COR-L47 (cell line): ENCODE measurements around the gene GALE.
"Not testable (repeated sequence)": the region's sequence is repeated elsewhere in the genome, so short reads cannot be mapped to it uniquely, and the experiment has no call there.

Source experiments
- DNase-seq: peaks from one replicate; lab custom pipeline; 2025; lab: John Stamatoyannopoulos, UW

Gene GALE

DNA sequence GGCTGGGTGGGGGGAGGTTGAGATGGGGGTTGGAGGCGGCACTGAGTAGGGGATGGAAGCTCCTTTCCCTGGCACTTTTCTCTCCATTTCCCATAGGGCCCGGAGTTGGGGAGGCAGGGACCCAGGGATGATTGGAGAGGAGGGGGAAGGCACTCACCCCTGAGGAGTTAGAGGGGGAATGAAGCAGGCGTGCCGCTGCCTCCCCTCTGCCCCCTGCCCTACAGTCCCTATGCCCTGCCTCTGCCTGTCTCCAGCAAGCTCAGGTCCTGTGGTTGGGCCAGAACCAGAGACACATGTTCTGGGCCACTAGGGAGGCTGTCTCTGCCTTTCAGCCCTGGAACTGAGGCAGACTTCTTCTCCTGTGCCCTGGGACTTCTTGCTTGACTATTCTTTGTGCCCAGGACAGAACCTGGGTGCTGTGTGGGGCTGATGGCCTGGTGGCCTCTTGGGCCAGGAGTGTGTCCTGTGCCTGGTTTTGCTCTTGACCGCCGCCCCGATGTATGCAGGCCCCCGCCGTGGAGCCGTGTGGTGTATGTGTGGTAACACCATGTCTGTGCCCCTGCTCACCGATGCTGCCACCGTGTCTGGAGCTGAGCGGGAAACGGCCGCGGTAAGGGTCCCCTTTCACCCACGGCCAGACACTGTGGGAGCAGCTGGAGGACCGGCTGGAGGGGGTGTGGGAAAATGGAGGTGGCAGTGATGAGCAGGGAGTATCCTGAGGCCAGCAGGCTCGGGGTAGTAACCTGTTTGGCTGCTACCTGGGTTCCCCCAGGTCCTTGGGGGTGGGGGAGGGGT lies 8.2 kb downstream of the GALE start:
- no peak for DNase-seq

DNA sequence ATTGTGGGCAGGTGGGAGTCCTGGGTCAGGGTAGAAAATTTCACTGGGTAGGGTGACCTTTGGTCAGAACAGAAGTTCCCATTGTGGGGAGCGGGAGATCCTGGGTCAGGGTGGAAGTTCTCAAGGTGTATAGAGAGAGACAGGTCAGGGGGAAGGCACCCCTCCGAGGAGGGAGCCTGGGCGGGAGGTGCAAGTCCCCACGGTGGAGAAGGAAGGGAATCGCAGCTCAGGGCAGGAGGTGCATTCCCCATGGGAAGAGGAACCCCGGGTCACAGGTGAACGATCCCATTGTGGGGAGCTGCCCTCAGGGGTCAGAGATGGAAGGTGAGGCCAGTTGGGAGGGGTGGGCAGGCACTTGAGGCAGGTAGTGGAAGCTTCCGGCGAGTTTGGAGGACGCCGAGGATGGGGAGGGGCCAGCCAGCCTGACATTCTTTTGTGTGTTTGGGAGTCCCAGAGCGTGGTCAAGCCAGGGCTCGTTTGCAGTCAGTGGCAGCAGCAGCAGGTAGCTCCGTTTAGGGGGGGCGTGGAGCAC lies 9.0 kb downstream of the GALE start:
- DNase-seq = peak; percentile 20

DNA sequence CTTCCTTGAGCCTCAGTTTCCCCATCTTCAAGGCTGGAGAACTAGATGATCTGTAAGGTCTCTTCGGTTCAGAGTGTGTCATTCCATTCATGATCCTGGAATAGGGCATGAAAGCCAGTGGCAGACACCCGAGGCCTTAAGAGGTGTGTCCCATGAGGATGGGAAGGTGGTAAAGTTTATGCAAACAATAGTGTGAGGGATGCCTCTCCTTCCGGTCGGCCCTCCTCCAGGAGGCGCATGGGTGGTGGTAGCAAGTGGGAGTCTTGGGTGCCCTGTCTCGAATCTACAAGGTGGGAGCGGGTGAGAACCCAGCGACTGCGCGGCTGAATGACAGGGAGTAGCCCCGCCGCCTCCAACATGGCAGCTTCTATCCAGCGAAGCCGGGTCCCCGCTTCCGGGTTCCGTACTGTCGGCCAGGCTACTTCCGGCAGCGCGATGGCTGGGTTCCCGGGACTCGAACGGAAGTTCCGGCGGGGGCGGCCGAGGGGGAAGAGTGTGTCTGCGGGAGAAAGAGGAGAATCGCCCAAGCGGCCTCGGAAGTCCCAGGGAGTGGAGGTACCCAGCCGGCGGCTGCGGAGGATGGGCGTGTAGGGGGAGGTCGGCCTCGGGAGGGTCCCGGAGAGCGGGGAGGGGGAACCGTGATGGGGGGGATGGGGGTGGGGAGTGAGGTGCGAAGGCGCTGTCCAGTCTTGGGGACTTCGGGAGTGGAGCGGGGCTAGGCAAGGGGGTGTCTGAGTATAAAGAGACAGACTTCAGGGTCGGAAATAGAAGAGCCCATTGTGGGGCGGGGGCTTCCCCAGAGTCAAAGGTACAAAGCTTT lies 9.6 kb downstream of the GALE start, which contains the start of gene LYPLA2:
Gene LYPLA2, plus strand, starts transcription at position 450 of the 820 bp plus-strand sequence. CDS start 1,538 bp downstream, outside the sequence.
- DNase-seq = peak; percentile 75

DNA sequence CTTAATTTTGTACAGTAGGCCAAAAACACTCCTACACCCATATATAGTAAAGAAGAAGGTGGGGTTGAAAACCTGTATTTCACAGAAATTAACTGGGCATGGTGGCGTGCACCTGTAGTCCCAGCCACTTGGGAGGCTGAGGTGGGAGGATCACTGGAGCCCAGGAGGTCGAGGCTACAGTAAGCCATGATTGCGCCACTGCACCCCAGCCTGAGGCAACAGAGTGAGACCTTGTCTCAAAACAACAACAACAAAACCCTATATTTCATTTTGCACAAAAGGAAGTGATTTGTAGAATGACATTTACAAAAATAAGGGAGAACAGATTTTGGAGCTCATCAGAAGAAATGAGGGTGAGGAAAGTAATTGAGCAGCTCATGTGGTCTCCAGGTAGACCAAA lies 11.9 kb downstream of the GALE start:
- no peak for DNase-seq

DNA sequence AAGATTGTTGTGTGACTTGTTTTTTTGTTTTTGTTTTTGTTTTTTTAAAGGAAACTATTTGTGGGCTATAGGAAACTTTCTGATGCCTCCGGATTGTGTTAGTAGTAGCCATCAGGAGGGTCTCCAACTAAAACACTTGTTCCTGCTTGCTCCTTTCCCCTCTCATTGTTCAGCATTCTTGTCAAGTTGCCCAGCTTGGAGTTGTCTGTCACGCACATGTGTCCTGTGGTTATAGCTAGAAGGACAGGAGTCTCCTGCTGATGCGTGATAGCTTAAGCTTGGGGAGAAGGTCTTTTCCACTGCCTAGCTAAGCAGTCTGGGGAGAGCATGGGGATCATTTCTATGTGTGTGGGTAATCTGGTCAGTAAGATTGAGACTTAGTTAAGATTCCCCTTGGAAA lies 12.9 kb downstream of the GALE start:
- DNase-seq = no peak

DNA sequence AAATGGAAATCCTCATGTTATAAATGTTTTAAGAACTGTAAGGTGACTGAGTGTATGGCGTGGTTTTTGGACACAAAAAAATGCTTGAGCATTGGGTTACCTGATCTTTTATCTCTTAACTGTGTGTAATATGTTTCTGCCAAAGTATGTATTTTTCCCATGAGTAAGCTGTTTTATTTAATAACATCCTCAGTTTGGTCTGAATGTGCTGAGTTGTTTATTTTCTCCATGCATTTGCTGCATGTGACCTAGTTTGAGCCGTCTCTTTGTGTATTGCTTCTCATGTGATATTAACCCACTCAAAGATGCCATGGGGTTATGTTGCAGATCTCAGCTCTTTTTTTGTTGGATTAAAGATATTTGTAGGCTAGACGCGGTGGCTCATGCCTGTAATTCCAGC lies 15.7 kb downstream of the GALE start:
- no peak for DNase-seq

DNA sequence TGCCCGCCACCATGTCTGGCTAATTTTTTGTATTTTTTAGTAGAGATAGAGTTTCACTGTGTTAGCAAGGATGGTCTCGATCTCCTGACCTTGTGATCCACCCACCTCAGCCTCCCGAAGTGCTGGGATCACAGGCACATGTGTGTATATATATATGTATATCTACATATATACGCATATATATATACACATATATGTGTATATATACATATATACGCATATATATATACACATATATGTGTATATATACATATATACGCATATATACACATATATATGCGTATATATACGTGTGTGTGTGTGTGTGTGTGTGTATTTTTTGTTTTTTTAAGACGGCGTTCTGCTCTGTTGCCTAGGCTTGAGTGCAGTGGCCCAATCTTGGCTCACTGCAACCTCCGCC lies 17.4 kb downstream of the GALE start:
- not testable (repeated sequence) for DNase-seq

DNA sequence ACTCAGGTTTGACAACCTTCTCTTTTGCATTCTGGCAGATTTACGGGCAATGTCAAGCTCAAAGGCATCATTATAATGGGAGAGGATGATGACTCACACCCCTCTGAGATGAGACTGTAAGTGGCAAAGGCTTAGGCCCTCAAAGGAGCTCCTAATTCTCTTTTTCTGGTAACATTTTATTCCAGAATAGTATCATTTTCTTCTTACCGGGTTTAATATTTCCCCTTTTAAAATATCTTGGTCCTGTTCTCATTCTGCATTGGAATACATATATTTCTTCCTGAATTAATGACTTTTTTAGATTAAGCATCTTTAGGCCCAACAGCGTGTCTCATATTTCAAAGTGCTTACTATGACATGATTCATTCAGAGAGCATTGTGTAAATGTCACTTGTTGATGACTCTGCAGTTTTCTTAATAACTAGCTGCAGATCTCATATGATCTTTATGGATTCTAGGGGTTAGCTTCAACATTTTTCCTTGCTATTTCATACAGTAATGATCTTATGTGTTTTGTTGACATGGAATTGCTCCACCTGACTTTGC lies 20.7 kb downstream of the GALE start:
- no peak for DNase-seq

DNA sequence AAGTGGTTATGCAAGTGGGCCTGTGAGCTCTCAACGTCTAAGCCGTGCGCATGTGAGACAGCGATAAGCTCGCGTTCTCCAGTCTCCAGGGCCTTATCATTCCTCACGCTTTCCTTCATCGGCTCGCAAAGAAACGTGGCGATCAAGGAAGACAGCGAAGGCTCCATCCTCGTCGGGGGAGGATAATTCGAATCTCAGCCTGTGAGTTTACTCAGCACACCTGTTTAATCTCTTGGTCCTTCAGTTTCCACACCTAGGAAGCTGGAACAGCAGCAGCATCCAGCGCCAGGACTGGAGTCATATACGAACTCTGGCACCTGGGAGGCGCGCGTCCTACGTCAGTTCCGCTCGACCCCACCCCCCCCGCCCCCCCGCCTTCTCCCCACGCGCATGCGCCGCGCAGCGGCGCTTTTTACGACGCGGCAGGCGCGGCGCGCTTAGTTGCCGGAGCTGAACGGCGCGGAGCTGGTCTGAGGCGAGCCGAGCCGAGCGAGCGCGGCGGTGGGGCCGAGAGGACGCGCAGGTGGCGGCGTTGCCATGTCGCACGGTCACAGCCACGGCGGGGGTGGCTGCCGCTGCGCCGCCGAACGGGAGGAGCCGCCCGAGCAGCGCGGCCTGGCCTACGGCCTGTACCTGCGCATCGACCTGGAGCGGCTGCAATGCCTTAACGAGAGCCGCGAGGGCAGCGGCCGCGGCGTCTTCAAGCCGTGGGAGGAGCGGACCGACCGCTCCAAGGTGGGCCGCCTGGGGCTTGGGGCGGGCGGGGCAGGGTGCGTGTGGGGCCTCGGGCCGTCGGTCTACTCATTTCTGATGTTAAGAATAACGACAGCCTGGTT lies 22.4 kb downstream of the GALE start, which contains the start of gene PITHD1:
Gene PITHD1, plus strand, starts transcription at position 440 of the 836 bp plus-strand sequence. Its CDS starts 98 bp downstream, at position 538.
- DNase-seq = peak; percentile 89

DNA sequence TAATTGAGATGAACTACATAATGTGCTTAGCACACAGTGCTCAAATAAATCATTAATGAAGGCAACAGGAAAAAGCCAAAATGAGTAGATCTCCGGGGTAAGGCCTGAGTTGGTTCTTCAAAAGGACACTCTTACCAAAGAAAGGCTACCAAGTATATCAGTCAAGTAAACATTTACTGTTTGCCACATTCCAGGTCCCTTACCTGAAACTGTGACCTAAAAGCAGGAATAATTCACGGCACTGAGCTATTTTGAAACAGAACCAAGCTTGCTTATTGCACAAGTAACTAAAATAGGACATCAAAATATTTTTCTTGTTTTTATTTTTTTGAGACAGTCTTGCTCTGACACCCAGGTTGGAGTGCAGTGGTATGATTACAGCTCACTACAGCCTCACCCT lies 24.3 kb downstream of the GALE start:
- no peak for DNase-seq

DNA sequence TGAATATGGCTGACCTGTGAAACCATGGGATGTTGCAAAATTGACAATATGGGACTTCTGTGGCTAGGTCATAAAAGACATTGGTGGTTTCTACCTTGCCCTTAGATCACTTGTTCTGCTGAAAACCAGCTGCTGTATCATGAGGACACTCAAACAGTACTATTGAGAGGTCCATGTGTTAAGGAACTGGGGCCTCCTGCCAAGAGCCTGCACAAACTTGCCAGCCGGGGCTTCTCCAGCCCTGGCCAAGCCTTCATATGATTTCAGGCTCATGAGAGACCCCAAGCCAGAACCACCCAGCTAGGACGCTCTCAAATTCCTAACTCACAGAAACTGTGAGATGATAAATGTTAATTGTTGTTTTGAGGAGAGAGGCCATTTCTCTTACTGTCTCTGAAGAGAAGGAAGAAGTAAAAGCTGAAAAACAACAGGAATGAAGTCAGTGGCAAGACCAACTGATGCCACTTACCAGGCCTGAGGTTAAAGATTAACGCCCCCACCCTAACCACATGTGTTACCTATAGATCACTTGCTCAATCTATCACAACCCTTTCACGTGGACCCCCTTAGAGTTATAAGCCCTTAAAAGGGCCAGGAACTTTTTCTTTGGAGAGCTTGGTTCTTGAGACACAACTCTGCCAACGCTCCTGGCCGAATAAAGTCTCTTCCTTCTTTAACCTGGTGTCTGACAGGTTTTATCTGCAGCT lies 26.2 kb downstream of the GALE start:
- no peak for DNase-seq

DNA sequence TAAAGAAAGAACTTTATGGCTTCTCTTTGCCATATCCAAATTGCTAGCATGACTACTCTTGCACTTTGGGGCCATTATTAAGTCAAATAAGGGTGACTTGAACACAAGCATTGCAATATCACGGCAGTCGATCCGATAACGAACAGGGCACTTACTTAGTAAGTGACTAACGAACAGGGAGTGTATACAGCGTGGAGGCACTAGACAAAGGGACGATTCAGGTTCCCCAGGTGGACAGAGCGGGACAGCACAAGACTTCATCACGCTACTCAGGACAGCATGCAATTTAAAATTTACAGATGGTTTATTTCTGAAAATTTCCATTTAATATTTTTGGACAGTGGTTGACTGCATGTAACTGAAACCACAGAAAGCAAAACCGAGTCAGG lies 27.7 kb downstream of the GALE start:
- DNase-seq = no peak

DNA sequence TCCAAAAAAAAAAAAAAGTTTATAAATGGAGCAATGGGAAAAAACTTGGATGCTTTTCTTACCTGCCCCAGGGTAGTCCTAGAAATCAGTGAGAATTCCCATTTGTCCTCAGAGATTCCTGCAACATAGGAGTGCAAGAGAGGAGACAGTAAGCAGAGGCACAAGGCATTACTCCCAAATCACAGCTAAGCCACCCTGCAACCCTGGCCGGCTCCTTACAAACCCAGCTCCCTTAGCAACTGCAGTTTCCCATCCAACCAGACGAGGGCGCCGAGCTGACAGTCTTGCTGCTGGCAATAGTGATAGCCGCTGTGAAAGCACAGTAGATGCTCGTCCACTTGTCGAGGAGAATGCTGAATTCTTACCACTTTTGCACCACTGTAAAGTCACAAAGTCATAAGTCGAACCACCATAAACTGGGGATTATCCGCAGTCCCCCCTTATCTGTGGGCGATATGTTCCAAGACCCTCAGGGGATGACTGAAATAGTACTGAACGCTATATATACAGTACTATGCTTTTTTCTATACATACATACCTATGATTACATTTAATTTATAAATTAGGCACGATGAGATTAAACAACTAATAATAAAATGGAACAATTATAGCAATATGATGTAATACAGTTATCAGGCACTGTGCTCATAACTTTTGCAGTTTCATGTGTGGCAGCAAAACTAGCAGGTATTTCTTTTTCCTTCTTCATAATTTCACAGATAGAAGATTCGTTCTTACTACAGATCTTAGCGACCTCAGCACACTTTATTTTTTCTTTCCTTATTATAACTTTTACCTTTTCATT lies 28.3 kb downstream of the GALE start:
- DNase-seq = peak; percentile 77

DNA sequence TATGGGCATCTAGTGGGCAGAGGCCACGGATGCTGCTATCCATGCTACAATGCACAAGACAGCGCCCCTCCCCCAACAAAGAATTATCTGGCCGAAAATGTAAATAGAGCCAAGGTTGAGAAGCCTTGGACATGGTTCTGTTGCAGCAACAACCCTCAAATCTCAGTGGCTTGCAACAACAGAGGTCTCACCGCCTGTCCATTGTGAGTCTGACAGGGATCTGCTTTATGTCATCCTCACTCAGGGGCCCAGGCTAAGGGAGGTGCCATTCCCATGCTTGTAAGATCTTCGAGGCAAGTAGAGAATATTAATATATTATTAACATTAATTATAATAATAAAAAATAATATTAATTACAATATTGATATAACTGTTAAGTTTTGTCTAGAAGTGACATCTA lies 31.8 kb downstream of the GALE start:
- DNase-seq = no peak

DNA sequence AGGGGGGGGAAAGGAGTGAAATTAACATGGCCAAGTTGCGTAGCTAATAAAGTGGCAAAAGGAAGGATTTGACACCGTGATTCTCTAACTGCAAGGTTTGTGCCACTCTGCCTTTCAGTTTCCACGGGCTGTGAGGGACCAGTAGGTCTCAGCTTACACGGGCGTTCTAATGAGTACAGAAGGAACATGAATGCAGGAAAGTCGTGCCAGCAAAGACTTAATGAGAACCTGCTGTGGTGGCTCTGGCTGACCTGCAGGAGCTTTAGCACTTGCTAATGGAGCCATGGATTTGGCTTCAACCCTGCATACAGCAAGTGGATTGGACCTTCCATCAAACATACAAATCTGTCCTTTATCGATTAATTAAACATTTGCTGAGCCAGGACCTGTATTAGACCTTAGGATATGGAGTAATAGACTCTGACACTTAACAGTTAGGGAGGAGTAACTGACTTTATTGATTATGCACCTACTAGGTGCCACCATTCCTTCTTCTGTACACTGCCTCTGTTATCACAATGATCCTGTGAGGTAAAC lies 37.4 kb downstream of the GALE start:
- no peak for DNase-seq

DNA sequence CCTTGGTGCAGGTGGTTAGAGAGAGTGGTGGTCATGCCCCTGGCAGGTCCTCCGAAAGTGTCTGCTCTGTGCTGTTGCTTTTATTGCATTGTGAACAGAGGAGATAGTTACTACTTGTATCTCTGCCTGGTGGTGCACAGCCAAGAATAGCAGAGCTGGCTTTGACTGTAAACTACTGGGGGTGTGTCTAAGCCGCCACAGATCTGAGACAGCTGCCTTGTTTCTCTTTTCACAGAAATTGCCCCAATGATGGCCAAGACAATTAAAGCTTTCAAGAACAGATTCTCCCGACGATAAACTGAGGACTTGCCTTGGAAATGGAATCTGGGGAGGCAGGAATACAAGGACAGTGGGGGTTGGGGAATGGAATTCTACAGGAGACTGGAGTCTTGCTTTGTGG lies 41.3 kb downstream of the GALE start:
- DNase-seq = no peak

DNA sequence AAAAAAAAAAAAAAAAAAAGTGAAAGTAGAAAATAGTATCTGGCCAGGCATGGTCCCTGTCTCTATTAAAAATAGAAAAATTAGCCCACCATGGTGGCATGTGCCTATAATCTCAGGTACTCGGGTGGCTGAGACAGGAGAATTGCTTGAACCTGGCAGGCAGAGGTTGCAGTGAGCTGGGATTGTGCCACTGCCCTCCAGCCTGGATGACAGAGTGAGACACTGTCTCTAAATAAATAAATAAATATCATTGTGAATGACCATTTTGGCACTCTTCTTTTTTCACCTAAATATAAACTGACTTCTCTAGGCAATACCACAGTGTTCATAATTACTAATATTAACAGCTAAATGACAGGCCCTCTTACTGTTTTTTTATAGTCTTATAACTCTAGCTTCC lies 42.7 kb downstream of the GALE start:
- DNase-seq = no peak

DNA sequence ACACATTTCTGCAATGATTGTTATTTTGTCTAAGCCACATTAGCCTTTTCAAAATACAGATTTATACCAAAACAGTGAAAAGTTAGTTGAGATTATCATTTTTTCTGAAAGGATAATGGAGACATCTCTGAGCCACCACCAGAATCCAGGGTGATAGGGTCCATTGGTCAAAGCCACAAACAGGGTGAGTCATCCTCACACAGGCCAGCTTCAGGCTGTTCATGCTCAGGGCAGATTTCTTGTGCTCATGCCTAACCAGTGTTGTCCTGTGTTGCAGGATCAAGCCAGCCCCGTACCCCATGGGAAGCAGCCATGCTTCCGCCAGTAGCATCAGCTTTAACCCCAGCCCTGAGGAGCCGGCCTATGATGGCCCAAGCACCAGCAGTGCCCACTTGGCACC lies 43.9 kb downstream of the GALE start:
- DNase-seq = no peak

DNA sequence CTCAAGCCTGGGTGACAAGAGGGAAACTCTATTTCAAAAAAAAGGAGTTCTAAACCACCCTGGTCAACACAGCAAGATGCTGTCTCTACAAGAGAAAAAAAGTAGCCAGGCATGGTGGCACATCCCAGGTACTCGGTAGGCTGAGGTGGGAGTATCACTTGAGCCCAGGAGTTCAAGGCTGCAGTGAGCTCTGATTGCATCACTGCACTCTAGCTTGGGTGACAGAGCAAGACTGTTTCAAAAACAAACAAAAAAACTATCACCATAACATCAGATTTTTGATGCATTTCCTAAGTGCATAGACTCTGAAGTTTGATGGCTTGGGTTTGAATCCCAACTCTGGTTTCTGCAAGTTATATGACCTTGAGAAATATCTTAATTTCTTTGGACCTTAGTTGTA lies 47.6 kb downstream of the GALE start:
- no peak for DNase-seq

DNA sequence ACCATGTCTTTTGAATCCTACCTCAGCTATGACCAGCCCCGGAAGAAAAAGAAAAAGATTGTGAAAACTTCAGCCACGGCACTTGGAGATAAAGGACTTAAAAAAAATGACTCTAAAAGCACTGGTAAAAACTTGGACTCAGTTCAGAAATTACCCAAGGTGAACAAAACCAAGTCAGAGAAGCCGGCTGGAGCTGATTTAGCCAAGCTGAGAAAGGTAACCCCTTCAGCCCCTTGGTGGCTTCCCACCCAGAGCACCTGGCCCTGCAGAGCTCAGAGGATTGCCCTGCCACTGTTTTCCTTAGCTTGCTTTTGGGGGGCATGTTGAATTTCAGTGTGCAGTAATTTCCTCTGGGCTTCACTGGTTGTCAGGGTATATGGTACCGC lies 48.7 kb downstream of the GALE start:
- no peak for DNase-seq
